Hematopoietic multipotent progenitor cell treated with erythropoietin and hydrocortisone succinate and interleukin-3 and kit ligand, for 8 days (in vitro differentiated cells): Measurements from ENCODE around the gene SIRT4.
"Not testable (repeated sequence)": the region's sequence is repeated elsewhere in the genome, so short reads cannot be mapped to it uniquely, and the experiment has no call there.

Experiments used
- DNase-seq: peaks from one replicate; pipeline ENCODE4 v3.0.0-alpha.2; 2015

Gene SIRT4

DNA sequence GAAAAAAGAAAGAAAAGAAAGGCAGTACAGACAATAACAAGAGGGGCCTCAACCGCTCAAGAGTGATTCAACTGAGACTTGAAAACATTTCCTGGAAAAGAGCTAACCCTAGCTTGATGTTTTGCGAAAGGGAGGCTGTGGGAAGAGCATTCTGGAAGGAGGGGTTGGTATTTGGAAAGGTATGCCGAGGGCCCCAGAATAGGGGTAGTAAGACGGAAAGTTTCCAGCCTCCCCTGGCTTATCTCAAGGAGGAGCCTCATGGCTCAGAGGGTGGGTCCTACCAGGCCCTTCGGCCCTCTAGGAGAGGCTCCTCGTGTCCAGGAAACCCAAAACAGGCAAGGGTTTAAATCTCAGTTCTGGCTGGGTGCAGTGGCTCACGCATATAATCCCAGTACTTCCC, 18.8 kb upstream of the SIRT4 start:
- DNase-seq, result no peak

GRCh38 chr12:120284381-120284780, 17.7 kb upstream of the SIRT4 start:
- DNase-seq, result no peak

GRCh38 chr12:120286768-120287490, 15.2 kb upstream of the SIRT4 start:
- no peak for DNase-seq

DNA sequence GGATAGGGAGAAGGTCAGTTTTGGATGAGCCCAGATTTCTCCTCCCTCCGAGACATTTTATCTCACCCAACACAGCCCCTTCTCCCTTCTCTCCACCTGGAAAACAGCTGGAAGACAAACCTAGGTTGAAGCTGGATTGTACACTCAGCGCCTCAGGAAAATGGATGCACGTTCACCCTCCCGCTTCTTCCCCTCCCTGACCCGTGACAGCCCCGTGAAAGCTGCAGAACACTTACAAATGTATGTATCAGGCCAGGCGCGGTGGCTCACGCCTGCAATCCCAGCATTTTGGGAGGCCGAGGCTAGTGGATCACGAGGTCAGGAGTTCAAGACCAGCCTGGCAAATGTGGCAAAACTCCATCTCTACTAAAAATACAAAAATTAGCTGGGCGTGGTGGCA, 14.6 kb upstream of the SIRT4 start:
- DNase-seq, result no peak

GRCh38 chr12:120290609-120291305, 11.4 kb upstream of the SIRT4 start:
- DNase-seq, result no peak

- DNase-seq, result no peak
These were observed 9.8 kb upstream of the SIRT4 start for GRCh38 chr12:120292411-120292660.

DNA sequence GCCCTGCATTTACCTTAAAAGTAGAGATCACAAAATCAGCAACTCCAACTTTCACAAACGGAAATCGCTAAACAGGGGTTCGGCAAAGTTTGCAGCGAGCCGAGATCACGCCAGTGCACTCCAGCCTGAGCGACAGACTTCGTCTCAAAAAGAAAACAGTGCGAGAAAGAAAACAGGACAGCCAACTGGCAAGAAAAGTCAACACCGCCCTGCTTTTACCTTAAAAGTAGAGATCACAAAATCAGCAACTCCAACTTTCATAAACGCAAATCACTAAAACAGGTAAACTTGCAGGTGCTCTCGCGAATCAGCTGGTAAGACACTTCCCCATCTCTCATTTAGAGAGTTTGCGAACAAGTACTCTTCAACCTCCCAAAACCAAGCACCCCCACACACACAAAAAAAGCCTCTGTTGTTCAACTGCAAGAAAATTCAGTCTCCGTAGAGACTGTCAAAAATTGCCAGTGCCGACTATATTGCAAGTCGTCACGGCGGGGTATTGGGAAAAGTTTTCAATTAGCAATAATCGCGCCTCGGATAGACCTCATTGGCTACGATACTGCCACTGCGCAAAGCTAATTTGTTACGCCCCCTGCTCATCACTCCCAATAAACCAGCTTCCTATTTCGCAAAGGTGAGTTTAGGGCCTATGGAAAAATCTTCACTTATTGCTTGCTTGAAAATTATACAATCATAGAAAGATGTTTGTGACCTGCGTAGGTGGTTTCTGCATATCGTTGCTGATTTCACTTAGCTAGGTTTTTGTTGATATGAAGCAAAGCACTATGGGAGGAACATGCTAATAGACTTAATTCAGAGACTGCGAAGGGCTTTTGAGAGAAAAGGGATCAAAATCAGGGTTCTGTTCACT, 9.2 kb upstream of the SIRT4 start, which contains the start of gene RNU4-1:
Gene RNU4-1, minus strand, starts transcription at position 577 of the 871 bp plus-strand sequence.
- DNase-seq, result peak; percentile 97

GRCh38 chr12:120314220-120314619, 12.1 kb downstream of the SIRT4 start:
- DNase-seq, result peak; percentile 18

GRCh38 chr12:120316798-120317223, 14.7 kb downstream of the SIRT4 start:
- DNase-seq, result peak; percentile 4

GRCh38 chr12:120317224-120318105, 15.3 kb downstream of the SIRT4 start:
- DNase-seq, result peak; percentile 100

DNA sequence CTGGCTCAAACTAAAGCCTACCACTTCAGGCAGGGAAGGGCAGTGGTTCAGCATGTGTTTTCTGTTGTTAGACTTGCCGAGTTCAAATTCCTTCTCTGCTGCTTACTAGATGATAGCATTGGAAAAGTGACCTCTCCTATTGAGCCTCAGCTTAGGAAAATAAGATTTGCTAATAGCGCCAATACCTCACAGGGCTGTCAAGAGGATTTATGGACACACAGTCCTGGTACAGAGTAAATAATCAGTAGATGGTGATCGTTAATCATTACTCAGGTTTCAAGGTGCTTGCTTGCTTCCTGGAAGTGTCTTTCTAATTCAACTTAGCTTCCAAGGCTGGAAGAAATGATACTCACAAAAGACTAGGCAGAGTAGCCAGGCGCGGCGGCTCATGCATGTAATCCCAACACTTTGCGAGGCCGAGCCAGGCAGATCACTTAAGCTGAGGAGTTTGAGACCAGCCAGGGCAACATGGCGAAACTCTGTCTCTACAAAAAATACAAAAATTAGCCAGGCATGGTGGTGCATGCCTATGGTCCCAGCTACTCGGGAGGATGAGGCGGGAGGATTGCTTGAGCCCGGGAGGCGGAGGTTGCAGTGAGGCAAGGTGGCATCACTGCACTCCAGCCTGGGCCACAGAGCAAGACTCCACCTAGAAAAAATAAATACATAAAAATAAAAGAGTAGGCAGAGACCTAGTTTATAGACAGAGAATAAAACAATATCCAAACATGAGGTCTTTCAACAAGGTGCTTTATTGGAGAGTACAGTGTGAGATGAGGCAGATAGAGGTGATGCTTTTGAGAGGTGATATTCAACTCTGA, 19.5 kb downstream of the SIRT4 start:
- no peak for DNase-seq

GRCh38 chr12:120323772-120324171, 21.7 kb downstream of the SIRT4 start:
- no peak for DNase-seq

DNA sequence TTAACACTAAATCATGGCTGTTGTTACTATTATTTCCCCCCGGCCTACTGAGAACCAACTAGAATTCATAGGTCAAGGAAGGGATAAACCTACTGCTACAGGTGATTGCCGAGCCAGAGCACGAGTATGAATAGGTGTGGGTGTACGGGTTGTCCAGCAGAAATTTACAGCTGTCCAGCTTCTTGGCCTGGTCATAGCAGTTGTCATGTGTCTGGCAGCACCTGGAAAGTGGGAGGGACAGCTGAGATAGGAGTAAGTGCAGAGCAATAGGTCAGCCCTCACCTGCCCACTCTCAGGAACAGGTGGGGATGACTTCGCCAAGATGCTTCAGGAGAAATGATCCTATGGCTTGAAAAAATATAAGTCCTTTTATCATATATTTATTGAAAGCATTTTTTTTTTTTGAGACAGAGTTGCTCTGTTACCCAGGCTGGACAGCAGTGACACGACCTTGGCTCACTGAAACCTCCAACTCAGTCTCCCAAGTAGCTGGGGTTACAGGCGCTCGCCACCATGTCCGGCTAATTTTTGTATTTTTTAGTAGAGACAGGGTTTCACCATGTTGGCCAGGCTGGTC, 22.8 kb downstream of the SIRT4 start:
- DNase-seq, result no peak

DNA sequence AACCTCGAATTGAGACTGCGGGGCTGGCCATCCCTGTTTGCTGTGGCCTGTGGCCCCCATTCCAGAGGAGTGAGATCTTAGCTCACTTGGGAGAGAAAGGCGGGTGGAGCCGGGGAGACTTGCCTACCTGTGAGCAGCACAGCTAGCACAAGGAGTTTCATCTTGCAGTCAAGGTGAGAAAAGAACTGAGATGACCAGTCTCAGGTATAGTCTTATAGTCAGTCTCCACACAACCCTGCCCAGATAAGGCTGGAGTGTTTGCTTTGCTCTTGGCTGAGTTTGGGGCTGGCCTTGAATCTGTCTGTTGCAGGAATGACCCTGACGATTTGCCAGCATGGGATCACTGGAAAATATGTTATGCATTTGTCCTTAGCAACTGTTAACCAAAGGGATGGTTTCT, 25.5 kb downstream of the SIRT4 start, which contains the start of gene PLA2G1B:
Gene PLA2G1B, minus strand, starts transcription at position 187 of the 400 bp plus-strand sequence. Its CDS starts 26 bp downstream, at position 161.
- no peak for DNase-seq

- no peak for DNase-seq
These were observed 26.1 kb downstream of the SIRT4 start for GRCh38 chr12:120328228-120328627.

DNA sequence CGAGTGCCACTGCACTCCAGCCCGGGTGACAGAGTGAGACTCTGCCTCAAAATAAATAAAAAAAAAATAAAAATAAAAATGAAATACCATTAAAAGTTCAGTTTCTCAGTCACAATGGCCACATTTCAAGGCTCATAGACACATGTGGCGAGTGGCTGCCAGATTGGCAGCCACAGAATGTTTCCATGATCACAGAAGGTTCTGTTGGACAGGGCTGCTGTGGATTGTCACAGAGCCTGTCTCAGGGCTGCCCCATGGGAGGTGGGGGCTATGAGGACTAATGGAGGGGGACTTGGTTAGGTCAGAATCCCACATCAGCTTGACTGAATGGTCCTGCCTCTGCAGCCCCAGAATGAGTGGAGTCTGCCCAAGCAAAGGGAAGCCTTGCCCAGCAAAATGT, 29.3 kb downstream of the SIRT4 start:
- no peak for DNase-seq

- DNase-seq, result no peak
These were observed 29.9 kb downstream of the SIRT4 start for GRCh38 chr12:120332041-120332440.

GRCh38 chr12:120332523-120332922, 30.4 kb downstream of the SIRT4 start:
- DNase-seq, result no peak

- peak; percentile 51 for DNase-seq
These were observed 33.3 kb downstream of the SIRT4 start for GRCh38 chr12:120335447-120335846.

- DNase-seq, result not testable (repeated sequence)
These were observed 34.3 kb downstream of the SIRT4 start for GRCh38 chr12:120336392-120336791.

DNA sequence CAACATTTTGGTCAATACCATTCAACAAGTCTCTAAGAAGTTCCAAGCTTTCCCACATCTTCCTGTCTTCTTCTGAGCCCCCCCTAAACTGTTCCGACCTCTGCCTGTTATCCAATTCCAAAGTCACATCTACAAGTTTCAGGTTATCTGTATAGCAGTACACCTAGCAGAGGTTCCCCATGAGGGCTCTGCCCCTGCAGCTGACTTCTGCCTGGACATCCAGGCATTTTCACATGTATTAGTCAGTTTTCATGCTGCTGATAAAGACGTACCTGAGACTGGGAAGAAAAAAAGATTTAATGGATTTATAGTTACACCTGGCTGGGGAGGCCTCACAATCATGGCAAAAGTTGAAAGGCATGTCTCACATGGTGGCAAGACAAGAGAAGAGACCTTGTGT, 35.6 kb downstream of the SIRT4 start:
- no peak for DNase-seq
